Measurements from ENCODE around the gene LSM2. TPM values are rescaled to one million over a fixed set of nuclear protein-coding genes. Genes with fewer than 3 reads are reported as not detected.

Gene LSM2
- total and polyA plus RNA-seq, 9 of the 15 experiments (the other 6 are each of a cell fraction or from before 2014, with no cell fraction given) = 154 to 407 (median 223) TPM

- TF ChIP-seq GABPB1 (CRISPR knock-in tag; IDR thresholded peaks at IDR 0.05) = 0 out of 2 replicates have a peak, but pooled peaks have one; percentile 16
- TF ChIP-seq SPI1 (IDR thresholded peaks at IDR 0.05; ENCODE audit: borderline replicate concordance, low read depth, low read length) = no peak
- peak; percentile 63 for TF ChIP-seq ZNF239 (CRISPR knock-in tag; IDR thresholded peaks at IDR 0.05)
- no peak for TF ChIP-seq ZNF140 (CRISPR knock-in tag; IDR thresholded peaks at IDR 0.05)
- 0 out of 2 replicates have a peak, but pooled peaks have one; percentile 25 for TF ChIP-seq ZNF655 (CRISPR knock-in tag; IDR thresholded peaks at IDR 0.05)
- peak; percentile 67; the same call in 1 of the 2 replicates for TF ChIP-seq RNF2 (IDR thresholded peaks at IDR 0.05)
- peak; percentile 99 for TF ChIP-seq STAT6 (CRISPR knock-in tag; IDR thresholded peaks at IDR 0.05)
- TF ChIP-seq U2AF2 (optimal IDR thresholded peaks at IDR 0.05; ENCODE audit: low read depth, low read length) = no peak
- peak; percentile 54; the same call in 1 of the 2 replicates for TF ChIP-seq ZFP1 (CRISPR knock-in tag; IDR thresholded peaks at IDR 0.05)
- no peak for TF ChIP-seq CEBPZ (IDR thresholded peaks at IDR 0.05; ENCODE audit: borderline replicate concordance, low read depth, low read length)
- peak in 1 of 2 experiments; percentile 30; a peak in 1 of 3 replicates for TF ChIP-seq CBX3 (IDR thresholded peaks at IDR 0.05; ENCODE audit: borderline replicate concordance in 1 of 2, low read length in 2 of 2)
- 0 out of 2 replicates have a peak, but pooled peaks have one; percentile 42 for TF ChIP-seq SREBF2 (CRISPR knock-in tag; IDR thresholded peaks at IDR 0.05)
- TF ChIP-seq E2F8 (IDR thresholded peaks at IDR 0.05; ENCODE audit: low read depth, partially characterized antibody) = no peak
- TF ChIP-seq MAFF (IDR thresholded peaks at IDR 0.05; ENCODE audit: low read length) = peak; percentile 99
- TF ChIP-seq SP1 (CRISPR knock-in tag; IDR thresholded peaks at IDR 0.05) = peak; percentile 47
- no peak; the same call in 1 of the 2 replicates for TF ChIP-seq NFIX (CRISPR knock-in tag; IDR thresholded peaks at IDR 0.05; ENCODE audit: low read depth)
These were observed 15.5 kb upstream of the LSM2 start (continued) for GRCh38 chr6:31822036-31822821.
